NK-92 treated with Interleukin-12 subunit alpha and Interleukin-12 subunit beta, amount 100 ng/mL, for 24 hours (cell line): ENCODE data around the gene CHN2.
A peak's percentile ranks its signal among the peaks of the same experiment; 100 is the strongest.

Experiments used
- DNase-seq: peaks from one replicate; lab custom pipeline; 2025; lab: John Stamatoyannopoulos, UW

Gene CHN2

DNA sequence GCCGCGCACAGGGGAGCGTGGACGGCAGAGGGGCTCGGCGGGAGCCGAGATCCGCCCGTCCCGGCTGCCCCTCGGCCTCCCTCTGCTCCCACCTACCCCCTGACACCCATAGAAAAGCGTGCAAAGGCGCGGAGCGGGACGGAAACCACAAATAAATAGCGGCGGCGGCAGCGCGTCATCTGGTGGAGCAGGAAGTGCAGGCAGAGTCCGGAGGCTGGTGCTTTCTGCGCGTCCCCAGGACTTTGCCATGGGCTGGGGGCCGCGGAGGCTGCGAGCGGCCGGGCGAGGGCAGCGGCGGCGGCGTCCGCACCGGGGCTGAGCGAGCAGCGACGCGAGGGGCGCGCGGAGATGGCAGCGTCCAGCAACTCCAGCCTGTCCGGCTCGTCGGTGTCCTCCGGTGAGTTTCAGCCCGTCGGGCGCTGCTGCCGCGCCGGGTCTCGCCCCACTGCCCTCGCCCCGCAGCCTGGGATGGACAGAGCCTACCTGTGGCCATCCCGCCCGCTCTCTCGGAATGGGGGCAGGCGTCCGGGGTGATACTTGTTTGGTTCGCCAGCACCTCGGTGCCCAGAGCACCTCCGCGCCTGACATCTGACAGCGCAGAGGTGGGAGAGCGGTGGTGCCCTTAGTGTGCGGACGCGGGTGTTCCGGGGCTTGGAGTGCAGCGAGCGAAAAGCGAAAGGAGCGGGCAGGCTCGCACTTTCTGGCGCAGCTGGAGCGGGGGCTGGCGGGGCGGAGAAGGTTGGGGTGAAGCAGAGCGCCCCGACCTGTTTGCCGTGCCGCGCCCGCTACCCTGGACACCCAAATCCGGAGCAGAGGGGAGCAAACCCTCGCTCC, at the start of gene CHN2:
CHN2 (plus strand) TSS at position 182 of the 834 bp plus-strand sequence.
- peak; percentile 48 for DNase-seq

DNA sequence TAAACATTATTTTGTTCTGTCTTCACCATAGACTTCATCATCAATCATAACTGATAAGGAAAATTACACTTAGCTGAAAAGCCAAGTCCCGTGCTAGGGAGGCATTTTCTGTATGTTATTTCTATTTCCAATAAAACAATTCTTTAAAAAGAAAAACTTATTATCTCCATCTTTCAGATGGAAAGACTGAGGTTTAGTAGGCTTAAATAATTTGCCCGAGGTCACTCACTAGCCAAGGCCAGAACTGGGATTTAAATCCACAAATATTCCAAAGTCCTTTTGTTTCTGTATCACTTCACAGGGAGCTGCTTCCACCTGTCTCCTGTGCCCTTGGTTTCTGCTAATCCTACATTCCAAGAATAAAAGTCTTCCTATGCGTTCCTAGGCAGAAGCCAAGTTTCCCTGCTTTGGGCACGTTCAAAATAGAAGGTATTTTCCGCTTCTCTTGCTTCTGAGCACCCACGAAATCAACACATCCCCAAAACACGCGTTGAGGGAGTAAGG, 49.0 kb upstream of the CHN2 start:
- no peak for DNase-seq

DNA sequence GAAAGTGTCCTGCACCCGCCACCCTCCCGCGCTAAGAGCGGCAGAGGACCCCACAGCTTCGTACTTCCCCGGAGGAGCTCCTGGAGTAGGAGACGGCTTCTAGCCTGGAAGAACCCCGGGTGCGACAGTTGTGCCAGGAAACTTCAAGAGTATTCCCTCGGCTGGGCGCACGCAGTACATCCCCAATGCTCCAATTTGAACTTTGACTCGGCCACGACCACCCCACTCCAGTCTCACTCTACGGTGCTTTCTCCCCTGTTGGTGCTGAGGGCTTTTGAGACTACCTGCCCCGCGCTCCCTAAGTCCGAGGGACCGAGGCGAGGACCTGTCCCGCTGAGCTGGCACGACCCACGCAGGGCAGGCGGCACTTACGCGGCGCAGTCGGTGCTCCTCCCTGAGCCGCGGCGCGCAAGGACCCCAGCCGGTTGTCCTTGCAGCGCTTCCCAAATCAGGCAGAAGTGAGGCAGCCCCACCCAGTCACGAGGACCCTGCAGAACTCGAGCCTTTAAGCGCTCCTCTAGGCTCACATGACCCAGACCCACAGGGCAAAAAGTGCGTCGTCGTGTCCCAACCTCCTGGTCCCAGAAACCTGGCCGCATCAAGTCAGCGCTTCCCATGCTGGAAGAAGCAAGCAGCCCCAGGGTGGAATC, 48.4 kb upstream of the CHN2 start, which contains the start of gene CPVL:
CPVL (minus strand) TSS at position 481 of the 650 bp plus-strand sequence. CDS start 25,476 bp downstream, outside the sequence.
- no peak for DNase-seq

DNA sequence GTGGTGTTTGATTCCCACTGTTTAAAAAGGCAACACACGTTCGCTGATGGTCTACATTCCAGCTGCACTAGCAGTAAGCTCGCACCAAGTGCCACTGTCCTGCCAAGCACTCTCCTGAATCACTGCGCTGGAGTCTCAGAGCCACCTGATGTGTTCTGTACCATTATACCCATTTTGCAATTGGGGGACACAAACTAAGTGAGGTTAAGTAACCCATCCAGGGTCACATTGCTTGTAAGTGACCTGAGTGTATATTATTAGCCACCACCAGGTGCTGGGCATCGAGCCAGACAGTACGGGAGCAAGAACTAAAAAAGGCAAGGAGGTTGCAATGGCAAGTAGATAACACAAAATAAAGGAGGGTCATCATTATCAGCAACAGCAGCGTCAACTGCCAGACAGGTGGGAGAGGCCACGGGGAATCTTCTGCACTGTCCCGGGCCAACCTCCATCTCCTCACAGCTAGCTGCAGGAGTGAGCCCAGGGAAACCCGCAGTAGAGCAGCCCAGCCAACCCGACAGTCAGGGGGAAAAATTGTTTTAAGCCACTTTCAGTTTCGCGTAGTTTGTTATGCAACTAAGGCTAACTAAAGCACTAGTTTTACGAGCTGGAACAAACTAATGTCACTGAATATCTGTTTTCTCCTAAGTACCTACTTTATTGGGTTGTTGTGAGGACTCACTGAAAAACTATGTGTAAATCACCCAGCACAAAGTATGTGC, 47.5 kb upstream of the CHN2 start:
- DNase-seq, result no peak

DNA sequence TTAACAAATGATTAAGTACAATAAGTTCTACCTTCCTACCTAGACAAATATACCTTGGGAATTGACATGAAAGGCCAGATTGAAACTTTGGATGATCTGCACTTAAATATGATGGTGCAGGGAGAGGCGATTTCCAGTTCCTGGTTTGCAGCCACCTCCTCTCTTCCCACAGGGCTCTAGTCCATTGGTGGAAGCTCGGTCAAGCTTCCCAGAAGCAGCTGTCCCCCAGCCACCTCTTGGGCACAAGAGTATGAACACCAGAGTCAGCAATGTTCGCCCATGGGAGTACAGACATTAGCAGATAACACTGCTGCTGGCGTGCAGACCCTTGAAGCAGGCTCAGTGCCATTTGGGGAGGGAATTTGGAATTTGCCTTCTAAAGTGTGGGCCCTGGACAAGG, 46.8 kb upstream of the CHN2 start:
- DNase-seq, result no peak

DNA sequence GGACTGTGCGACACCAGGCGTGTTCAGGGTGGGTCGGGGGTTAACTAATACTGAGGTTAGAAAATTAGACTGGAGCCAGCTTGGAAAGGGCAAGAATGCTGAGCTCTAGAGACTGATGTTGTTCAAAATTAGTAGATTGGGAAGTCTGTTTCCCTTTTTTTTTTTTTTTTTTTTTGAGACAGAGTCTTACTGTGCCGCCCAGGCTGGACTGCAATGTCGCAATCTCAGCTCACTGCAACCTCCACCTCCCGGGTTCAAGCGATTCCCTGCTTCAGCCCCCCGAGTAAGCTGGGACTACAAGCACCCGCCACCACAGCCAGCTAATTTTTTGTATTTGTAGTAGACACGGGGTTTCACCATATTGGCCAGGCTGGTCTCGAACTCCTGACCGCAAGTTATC, 45.5 kb upstream of the CHN2 start:
- DNase-seq, result no peak

- no peak for DNase-seq
Measured at GRCh38 chr7:29150856-29151255, 43.7 kb upstream of the CHN2 start.

DNA sequence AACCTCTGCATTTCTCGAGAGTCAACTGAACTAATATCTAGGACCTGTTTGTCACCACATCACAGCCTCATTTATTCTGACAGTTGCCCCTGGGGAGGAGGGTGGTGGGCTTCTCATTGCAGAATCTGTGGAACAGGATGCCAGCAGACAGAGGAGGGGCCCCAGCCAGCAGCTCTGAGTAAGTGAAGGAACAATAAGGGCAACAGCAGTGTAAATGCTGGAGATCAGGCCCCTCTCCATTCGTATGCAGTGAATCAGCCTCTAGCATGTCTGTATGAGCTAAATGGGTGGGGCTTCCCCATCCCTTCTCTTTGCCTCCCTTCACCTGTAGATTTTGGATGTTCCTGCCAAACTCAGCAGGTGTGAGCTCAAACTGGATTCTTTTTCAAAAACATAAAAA, 40.5 kb upstream of the CHN2 start:
- DNase-seq, result no peak

- no peak for DNase-seq
Measured at GRCh38 chr7:29156907-29157452, 37.6 kb upstream of the CHN2 start.

GRCh38 chr7:29158795-29159423, 35.7 kb upstream of the CHN2 start:
- no peak for DNase-seq

DNA sequence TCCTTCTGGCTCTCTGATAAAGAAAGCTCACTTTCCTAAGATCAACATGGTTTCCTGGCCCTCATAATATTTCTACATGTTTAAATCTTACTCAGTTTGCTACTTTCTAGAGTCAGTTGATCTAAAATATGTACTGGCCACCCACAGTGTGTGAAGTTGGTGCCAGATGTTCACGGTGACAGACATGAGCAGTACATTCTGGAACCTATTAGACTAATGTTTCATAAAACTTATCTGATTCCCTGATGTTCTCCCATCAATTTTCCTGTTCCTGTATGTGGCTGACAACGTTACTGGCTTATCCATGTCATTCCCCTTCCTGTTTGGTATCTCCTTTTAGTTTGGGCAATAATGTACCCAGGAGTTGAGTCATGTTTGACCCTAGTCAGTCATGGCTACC, 34.5 kb upstream of the CHN2 start:
- DNase-seq, result no peak

DNA sequence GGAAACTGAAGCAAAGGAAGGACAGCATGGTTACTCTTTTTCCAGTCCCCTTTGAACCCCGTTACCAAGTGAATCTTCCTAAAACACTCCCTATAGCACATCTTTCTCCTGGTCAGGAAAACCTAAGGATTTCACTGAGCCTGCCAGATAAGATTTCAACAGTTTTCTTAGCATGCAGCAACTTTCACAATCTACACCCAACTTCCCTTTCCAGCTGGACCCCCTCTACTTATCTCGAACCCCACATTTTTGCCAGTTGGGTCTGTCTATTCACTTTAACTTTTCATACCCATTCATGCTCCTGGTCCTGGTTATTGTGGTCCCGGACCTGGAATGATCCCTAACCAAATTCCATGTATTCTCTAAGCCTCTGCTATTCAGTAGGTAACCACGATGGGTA, 33.3 kb upstream of the CHN2 start:
- no peak for DNase-seq

GRCh38 chr7:29162577-29162976, 32.0 kb upstream of the CHN2 start:
- no peak for DNase-seq

DNA sequence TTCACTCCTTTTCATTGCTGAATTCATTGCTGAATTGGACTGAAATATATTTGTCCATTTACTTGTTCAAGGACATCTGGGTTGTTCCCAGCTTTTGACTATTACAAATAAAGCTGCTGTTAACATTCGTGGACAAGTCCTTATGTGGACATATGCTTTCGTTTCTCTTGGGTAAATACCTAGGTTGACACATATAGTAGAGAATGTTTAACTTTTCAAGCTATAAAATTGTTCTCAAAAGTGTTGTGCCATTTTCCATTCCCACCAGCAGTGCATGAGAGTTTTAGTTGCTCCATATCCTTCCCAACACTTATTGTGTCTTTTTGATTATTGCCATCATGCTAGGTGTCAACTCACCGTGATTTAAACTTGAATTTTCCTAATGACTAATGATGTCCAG, 30.7 kb upstream of the CHN2 start:
- DNase-seq, result no peak

DNA sequence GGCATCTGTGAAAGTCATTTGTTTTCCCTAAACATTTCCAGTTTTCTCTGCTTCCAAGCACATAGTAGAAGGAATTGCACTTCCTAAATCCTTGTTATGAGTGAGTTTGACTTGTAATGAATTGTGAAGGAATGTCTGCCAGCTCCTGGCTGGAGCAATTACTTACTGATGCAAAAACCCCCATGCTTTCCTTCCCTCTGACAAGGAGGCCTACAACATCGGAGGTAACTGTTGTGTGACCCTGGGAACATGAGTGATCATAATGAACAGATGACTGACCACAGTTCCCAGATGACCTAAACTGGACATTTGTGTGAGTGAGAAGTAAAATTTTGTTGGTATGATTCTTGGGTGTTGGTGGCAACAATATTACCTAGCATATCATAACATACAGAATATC, 26.9 kb upstream of the CHN2 start:
- no peak for DNase-seq

DNA sequence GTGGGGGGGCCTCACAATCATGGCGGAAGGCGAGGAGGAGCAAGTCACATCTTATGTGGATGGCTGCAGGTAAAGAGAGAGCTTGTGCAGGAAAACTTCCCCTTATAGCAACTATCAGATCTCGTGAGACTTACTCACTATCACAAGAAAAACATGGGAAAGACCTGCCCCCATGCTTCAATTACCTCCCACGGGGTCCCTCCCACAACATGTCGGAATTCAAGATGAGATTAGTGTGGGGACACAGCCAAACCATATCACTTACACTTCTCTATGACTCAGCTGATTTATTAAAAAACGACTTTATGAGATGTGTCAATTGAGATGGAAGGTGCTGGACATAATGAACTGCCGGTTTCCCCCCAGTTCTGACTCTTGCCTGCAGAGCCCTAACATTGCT, 23.8 kb upstream of the CHN2 start:
- DNase-seq, result no peak

- DNase-seq, result no peak
Measured at GRCh38 chr7:29173458-29173857, 21.1 kb upstream of the CHN2 start.

DNA sequence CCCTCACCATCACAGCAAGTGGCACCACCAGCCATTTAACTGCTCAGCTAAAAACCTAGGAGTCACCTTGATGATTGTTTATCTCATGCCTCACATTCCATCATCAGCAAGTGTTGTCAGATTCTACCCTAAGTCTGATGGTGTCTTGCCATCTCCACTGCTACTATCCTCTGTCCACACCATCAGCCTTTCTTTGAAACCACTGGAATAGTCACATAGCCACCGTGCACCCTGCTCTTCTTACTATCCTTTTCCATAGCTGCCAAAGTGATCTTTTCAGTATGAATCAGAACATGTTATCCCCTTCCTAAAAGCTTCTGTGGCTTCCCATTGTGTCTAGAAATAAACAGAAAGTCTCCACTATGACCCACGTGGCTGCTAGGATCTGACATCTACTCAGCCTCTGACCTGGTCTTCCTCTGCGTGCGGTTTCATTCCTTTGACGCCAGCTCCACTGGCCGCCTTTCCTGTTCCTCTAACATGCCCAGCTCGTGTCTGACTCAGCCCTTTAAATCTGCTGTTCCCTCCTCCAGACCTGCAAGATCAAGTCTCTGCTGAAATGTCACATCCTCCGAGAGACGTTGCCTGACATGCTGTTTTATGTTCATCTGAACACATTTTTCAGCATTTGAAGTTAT, 16.5 kb upstream of the CHN2 start:
- DNase-seq, result no peak

- DNase-seq, result no peak
Measured at GRCh38 chr7:29179115-29179514, 15.5 kb upstream of the CHN2 start.

- no peak for DNase-seq
Measured at GRCh38 chr7:29184599-29184998, 10.0 kb upstream of the CHN2 start.

- DNase-seq, result no peak
Measured at GRCh38 chr7:29185613-29186012, 9.0 kb upstream of the CHN2 start.
